ENCODE results near the gene TYW5.

- no peak for TF ChIP-seq TAF1 (IDR thresholded peaks at IDR 0.05; ENCODE audit: borderline replicate concordance, insufficient read depth, low read length)
- no peak for TF ChIP-seq POLR2AphosphoS5 (IDR thresholded peaks at IDR 0.05; ENCODE audit: low read depth, low read length)
- no peak for TF ChIP-seq SIN3A (IDR thresholded peaks at IDR 0.05; ENCODE audit: borderline replicate concordance, insufficient read depth, low read length)
- TF ChIP-seq REST (IDR thresholded peaks at IDR 0.05; ENCODE audit: insufficient read depth in 1 of 2, low read depth in 2 of 2, low read length in 2 of 2): no peak
Observed at GRCh38 chr2:199933466-199933865, 21.8 kb downstream of the TYW5 start.
